Stimulated activated CD4-positive, alpha-beta T cell treated with anti-CD3 and anti-CD28 coated beads, Interleukin-15, amount 100 ng/mL, for 1 hour (primary cell): Measurements from ENCODE around the gene WDR59.
"Not testable (repeated sequence)": the region's sequence is repeated elsewhere in the genome, so short reads cannot be mapped to it uniquely, and the experiment has no call there.

Experiments
- DNase-seq, 2 donors: peaks; one replicate each; pipeline ENCODE4 v3.0.0-alpha.2; 2020; ENCODE audit warnings: low read depth in 1 of 2, low spot score in 1 of 2

Gene WDR59

DNA sequence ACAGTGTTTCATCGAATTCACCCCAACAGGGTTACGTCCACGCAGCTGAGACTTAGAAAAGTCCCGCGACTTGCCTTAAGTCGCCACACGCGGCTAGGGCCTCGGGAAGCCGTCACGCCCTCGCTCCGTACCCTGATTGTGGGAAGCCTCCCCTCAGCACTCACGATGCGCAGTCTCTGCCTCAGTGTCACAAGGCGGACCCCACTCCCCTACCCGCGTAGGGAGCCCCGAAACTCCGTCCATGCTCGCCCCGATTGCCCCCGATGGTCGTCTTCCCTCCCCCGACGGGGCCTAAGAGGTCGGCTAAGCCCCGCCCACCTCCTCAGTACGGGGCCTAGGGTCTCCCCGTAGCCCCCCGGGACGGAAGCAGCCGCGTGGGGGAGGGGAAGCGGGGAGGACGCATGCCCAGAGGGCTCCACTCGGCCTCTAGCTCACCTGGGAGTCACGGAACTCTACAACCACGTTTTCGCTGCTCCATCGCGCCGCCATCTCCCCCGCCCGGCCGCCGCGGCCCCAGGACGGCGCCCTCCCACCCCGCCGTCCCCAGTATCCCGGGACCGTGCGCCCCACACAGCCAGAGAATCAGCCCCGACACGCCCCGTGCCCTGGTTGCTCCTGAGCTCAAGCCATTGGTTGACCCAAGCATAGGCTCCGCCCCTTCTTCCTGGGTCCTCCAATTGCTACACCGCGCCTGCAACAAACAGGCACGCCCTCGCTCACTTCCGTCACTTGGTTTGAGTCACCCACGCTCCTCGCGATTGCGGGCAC, at the start of gene WDR59:
WDR59 (minus strand) TSS at position 595 of the 768 bp plus-strand sequence; CDS start at position 489, 106 bp downstream.
- peak; percentile 89 to 95 for DNase-seq

GRCh38 chr16:75032655-75033054, 47.7 kb upstream of the WDR59 start:
- no peak for DNase-seq

GRCh38 chr16:75029854-75030253, 44.9 kb upstream of the WDR59 start:
- DNase-seq: no peak

DNA sequence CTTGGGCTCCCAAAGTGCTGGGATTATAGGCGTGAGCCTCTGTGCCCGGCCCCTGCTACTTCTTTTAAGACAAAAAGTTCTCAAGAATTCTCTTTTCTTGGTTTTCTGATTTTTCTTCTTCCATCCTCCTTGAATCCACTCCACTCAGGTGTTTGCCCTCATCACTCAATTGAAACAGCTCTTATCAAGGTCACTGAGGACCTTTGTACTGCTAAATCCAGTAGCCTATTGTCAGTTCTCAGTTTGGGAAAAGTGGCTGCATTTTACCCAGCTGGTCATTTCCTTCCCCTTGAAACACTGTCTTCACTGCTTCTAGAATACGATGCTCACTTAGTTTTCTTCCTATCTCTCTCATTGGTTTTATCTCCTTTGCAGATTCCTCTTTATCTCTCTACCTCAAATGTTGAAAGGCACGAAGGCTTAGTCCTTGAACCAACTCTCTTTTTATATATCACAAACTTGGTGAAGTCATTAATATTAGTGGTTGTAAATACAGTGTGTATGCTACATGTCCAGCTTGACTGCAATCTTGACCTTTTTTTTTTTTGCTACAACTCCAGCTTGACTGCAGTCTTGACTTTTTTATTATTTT, 43.7 kb upstream of the WDR59 start:
- no peak for DNase-seq

DNA sequence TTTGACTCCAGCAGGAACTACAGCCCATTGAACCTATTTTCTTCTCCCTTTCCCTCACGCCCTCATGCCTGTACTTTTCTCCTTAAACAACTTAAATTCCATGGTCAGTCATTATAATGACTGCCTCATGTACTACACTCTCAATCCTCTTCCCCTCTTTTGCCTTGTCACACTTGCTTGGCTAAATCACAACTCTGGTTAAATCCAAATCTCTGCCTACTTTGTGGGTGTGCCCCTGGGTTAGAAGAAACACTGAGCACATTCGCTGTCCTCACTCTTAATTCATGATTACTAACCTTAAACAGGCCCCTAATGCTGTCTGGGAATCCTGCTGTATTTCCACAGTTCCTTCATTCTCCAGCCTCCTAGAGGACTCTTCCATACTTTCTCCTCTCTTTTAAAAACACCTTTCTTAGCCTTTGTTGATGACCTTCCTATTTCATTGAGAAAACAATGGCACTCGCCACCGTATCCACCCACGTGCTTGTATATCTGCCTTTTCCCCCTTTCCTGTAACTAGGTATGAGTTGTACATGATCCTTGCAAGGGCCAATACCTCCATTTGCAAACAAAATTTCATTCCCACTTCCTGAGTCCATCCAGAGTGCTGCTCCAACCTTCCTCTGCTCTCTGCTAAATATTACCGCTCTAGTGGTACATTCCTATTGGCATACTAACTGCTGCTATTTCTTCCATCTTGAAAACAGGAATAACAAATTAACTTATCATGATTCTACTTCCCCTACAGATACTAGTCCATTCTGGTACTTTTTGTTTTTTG, 42.8 kb upstream of the WDR59 start:
- DNase-seq: no peak

GRCh38 chr16:75026892-75027391, 42.0 kb upstream of the WDR59 start:
- DNase-seq: no peak

DNA sequence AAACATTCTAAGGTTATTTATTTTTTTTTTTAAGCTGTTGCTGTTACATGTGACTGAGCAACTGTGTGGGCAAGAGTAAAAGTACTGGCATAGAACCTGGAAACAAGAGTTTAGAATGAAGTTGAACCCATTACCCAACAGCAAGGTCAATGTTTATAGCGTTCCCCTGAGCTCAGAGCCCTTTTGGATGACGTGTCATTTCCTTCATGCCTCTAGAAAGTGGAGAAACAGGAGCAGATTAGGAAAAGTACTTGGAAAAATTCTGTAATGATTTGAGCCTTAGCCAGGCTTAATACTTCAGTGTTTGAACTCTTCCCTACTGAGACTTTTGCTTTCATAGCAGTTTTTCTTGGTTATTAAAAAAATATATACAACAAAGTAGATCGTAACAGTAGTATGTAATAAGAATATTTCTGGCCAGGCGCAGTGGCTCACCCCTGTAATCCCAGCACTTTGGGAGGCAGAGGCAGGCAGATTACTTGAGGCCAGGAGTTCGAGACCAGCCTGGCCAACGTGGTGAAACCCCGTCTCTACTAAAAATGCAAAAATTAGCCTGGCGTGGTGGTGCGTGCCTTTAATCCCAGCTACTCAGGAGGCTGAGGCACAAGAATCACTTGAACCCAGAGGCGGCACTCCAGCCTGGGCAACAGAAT, 41.4 kb upstream of the WDR59 start:
- not testable (repeated sequence) for DNase-seq

DNA sequence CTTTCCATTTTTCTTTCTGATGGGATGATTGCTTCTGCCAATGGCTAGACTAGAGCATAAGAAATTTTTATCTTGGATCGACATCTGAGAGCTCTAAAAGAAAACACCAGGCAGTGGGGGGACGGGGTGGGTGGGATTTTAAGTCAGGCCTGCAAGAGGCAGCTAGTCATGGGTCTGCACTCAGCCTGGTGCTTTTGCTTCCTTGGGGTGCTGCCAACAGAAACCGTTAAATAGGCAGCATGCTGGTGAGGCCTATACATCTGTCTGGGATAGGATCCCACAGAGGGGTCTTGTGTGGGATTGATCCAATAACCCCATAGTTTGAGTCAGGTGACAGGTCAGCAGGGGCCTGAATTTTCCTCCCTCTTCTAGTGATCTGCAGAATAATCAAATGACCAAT, 40.8 kb upstream of the WDR59 start:
- no peak for DNase-seq

- no peak for DNase-seq
These were observed 39.7 kb upstream of the WDR59 start for GRCh38 chr16:75024594-75024993.

DNA sequence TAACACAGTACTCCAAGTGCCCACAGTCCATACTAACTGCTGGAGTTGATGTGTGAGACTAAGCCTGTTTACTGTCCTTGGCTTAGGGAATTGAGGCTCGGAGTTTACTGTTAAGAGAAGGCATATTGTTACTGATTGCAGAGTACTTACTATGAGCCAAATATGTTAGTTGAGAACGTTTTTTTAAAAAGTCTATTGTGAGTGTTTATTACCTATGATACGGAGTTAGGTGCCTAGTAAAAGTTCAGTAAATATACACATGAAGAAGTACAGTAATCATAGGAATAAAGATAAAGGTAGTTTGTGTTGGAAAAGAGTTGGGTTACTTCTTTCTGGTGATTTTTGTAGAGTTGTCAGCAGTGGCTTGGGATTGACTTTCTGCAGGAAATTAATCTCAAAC, 39.3 kb upstream of the WDR59 start:
- no peak for DNase-seq

GRCh38 chr16:75023009-75023408, 38.1 kb upstream of the WDR59 start:
- no peak for DNase-seq

GRCh38 chr16:75022567-75022966, 37.6 kb upstream of the WDR59 start:
- DNase-seq: no peak

DNA sequence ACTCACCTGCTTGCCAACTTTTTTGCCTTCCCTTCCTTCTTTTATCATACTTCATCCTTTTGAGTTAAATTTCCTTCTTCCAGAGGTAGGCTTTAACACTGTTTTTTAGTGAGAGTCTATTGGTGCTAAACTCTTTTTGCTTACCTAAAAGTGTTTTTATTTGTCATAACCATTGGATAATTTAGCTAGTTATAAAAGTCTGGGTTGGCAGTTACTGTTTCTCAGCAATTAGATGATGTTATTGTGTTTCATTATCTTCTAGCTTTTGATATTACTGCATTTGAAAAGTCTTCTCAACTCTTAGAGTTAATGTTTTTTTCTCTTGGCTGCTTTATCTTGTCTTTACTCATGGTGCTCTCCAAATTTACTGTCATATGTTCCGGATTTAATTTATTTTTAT, 36.5 kb upstream of the WDR59 start:
- DNase-seq: no peak

DNA sequence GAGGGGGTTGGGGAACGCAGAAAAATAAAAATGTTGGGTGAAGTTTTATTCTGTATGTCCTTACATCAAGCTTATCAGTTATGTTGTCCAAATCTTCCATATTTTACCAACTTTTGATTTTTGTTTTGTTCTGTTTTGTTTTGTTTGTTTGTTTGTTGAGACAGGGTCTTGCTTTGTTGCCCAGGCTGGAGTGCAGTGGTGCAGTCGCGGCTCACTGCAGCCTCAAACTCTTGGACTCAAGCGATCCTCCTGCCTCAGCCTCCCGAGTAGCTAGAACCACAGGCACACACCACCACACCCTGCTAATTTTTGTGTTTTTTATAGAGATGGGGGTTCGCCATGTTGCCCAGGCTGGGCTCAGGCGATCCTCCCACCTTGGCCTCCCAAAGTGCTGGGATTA, 34.7 kb upstream of the WDR59 start:
- DNase-seq: no peak

- no peak for DNase-seq
These were observed 34.1 kb upstream of the WDR59 start for GRCh38 chr16:75019007-75019406.

- no peak for DNase-seq
These were observed 33.0 kb upstream of the WDR59 start for GRCh38 chr16:75017670-75018525.

- DNase-seq: not testable (repeated sequence)
These were observed 31.6 kb upstream of the WDR59 start for GRCh38 chr16:75016451-75017081.

GRCh38 chr16:75014318-75014717, 29.4 kb upstream of the WDR59 start:
- no peak for DNase-seq

GRCh38 chr16:75013123-75013522, 28.2 kb upstream of the WDR59 start:
- DNase-seq: not testable (repeated sequence)
